ENCODE data around the gene DNAJC5.

DNA sequence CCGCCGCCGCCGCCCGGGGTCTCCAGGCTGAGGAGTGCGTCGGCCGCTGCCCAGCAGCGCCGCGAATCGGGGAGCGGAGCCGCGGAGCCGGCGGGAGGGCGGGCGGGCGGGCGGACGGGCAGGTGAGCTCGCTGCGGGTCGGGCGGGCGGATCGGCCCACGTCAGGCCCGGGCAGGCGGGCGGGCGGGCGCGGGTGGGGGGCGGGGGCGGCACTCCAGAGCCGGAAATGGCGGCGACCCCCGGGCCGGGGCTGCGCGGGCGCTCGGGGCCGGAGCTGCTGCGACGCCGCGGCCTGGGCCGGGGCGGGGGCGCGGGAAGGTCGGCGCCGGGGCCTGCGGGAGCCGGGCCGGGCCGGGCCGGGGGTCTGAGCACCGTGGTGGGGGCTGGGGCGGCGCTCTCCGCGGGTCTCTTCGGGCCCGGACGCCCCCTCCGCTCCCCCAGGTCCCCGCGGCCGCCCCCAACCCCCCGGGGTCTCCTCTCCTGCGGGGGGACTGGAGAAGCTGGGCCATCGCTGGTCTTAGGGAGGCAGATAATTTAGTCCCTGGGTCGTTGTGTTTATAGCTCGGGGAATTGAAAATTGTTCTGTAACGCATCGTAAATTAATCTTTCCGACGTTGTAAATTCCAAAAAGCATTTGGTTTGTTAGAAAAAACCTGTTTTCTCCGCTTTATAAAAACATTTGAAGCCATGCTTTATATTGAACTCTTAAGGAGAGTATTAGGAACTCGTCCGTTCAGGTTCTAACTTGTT is 451 bp downstream of the DNAJC5 start:
- TF ChIP-seq, protein P1, sequence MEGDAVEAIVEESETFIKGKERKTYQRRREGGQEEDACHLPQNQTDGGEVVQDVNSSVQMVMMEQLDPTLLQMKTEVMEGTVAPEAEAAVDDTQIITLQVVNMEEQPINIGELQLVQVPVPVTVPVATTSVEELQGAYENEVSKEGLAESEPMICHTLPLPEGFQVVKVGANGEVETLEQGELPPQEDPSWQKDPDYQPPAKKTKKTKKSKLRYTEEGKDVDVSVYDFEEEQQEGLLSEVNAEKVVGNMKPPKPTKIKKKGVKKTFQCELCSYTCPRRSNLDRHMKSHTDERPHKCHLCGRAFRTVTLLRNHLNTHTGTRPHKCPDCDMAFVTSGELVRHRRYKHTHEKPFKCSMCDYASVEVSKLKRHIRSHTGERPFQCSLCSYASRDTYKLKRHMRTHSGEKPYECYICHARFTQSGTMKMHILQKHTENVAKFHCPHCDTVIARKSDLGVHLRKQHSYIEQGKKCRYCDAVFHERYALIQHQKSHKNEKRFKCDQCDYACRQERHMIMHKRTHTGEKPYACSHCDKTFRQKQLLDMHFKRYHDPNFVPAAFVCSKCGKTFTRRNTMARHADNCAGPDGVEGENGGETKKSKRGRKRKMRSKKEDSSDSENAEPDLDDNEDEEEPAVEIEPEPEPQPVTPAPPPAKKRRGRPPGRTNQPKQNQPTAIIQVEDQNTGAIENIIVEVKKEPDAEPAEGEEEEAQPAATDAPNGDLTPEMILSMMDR (IDR thresholded peaks at IDR 0.05): no peak
- no peak for TF ChIP-seq POLR2A (IDR thresholded peaks at IDR 0.05)
